Panc1 (cell line): ENCODE data around the gene AP3D1.

ENCODE experiments used
- CTCF ChIP-seq: fragments of 450-650 bp; IDR thresholded peaks from 2 replicates; pipeline ENCODE4 v1.5.1; 2017; ENCODE audit warnings: mild to moderate bottlenecking
- POLR2AphosphoS5 ChIP-seq: IDR thresholded peaks from 2 replicates; pipeline ENCODE4 v1.6.1; 2012; ENCODE audit warnings: mild to moderate bottlenecking, low read depth, low read length, moderate library complexity
- REST ChIP-seq, 2 experiments: IDR thresholded peaks; 2 replicates each; pipeline ENCODE4 v1.6.1; 2011 to 2012; ENCODE audit warnings: low read depth in 2 of 2, control low read depth in 1 of 2, low read length in 1 of 2, mild to moderate bottlenecking in 1 of 2, moderate library complexity in 1 of 2; ENCODE audit not compliant: insufficient read depth in 1 of 2
- SIN3A ChIP-seq: IDR thresholded peaks from 2 replicates; pipeline ENCODE4 v1.6.1; 2012; ENCODE audit warnings: low read depth, mild to moderate bottlenecking, low read length, moderate library complexity, borderline replicate concordance; ENCODE audit not compliant: insufficient read depth
- TCF7L2 ChIP-seq: IDR thresholded peaks from 2 replicates; pipeline ENCODE4 v1.6.1; 2011; ENCODE audit warnings: mild to moderate bottlenecking, low read depth, low read length, inconsistent platforms

GRCh38 chr19:2097203-2097885, 54.0 kb downstream of the AP3D1 start:
- no peak for TF ChIP-seq CTCF
- no peak for TF ChIP-seq SIN3A
- TF ChIP-seq POLR2AphosphoS5: no peak
- TF ChIP-seq REST (IDR thresholded peaks at IDR 0.05; ENCODE audit: insufficient read depth in 1 of 2, low read depth in 2 of 2, low read length in 1 of 2): no peak
- TF ChIP-seq TCF7L2: no peak
